GM19372 (cell line): ENCODE measurements around the gene PTPN22.

ENCODE experiments used
- ATAC-seq: cut with Tn5 transposase; IDR thresholded peaks from one replicate; pipeline ENCODE4 v1.9.1; 2021; ENCODE audit warnings: mild to moderate bottlenecking, low read depth, moderate library complexity; ENCODE audit not compliant: unreplicated experiment

PTPN22 gene

DNA sequence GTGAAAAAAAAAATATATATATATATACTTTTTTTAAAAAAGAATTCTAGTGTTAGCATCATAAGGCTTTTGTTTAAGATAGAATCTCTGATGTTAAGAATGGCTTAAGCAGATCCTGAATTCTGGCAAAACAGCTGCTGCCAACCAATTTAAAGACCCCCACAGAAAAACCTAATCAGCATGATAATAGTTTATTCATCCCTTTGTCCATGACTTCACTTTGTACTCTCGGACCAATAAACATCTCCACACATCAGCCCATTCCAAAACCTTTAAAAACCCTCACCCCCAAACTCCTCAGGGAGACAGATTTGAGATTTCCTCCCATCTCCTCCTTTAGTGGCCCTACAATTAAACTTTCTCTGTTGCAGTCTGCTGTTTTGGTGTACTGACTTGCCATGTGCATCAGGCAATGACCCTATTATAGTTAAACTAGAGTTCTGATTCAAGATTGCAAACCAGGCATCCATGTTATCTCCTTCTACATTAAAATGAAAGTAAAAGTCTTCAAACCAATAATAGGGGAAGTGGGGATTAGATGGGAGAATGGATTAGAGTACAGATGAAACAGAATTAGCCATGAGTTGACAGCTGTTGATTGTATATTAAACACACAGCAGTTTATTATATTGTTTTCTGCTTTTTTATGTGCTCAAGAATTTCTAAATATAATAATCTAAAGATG lies 102.5 kb downstream of the PTPN22 start:
- no peak for ATAC-seq

- ATAC-seq = no peak
These were observed 105.9 kb downstream of the PTPN22 start for GRCh38 chr1:113765306-113766230.
